SK-N-DZ (cell line): Measurements from ENCODE around the gene SH3RF3.

Experiments used
- DNase-seq: peaks from one replicate; pipeline ENCODE4 v3.0.0-alpha.2; 2015; ENCODE audit warnings: low spot score

Gene SH3RF3

DNA sequence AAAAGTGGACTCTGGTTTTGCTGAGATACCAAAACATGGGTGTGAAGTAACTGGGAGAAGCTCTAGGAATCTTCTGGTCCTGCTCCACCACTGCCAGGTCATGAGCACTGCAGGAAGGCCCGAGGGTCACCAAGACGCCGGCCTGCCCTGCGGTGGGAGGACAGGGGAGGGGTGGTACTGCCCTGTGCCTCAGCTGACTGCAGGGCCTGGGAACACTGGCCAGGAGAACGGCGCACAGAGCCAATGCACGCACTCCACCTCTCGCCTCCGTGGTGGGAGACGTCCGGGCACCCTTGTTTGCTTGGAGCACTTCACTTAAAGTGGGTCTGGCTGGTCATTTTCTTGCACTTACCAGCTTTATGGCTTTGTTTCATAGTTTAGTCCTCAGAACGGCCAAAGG is 153.4 kb downstream of the SH3RF3 start:
- no peak for DNase-seq

DNA sequence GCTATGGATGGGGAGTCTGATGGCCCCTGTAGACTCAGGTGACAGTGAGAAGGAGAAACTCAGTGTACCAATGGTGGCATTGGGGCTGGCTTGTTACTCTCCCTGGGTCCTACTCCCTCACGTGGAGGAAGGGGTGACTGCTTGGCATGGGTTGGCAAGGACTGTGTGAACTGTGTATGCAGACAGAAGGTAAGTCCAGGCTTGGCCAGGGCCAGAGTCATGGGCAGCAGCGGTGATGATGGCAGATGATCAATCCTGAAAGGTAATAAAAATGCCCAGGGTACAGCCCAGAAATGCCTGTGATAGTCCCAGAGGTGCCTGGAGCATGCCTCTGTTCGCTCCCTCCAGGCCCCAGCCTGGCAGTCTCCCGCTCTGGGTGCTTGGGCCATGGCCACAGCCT is 153.9 kb downstream of the SH3RF3 start:
- no peak for DNase-seq

GRCh38 chr2:109284826-109285225 is 155.8 kb downstream of the SH3RF3 start:
- no peak for DNase-seq

DNA sequence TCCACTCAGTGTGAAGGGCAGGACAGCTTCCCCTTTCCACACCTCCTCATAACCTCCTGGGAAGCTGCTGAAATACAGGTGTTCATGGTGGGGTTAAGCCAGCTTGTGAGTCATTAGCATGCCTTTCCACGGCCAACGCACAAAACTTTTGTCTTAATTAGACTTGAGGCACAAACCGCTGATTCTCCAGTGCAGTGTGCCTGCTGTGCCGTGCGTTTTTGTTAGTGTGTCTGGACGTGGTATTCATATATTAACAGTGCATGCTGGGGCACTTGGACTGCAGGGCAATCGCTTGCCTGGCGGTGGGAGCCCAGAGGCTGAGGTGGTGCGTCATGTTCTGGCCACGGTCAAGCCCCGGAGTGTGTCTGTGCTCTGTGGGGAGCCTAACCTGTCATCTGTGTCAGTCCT is 156.2 kb downstream of the SH3RF3 start:
- no peak for DNase-seq

DNA sequence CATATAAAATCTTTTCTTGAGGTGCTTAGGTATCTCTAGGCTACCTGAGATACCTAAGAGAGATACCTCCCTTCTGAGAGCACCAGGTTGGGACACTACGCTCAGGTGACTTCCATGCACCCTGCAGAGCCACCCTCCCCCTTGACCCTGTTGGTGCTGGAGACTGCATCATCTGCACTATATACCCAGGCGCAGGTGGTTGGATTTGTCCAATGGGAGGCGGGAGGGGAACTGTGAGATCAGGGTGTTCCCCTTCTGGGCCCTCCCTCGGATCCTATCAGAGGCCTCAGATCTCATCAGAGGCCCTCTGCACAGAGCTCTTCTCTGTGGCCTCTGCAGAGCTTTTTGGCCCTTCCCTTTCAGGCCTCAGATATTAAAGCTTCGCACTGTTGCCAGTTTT is 158.4 kb downstream of the SH3RF3 start:
- DNase-seq, result no peak

DNA sequence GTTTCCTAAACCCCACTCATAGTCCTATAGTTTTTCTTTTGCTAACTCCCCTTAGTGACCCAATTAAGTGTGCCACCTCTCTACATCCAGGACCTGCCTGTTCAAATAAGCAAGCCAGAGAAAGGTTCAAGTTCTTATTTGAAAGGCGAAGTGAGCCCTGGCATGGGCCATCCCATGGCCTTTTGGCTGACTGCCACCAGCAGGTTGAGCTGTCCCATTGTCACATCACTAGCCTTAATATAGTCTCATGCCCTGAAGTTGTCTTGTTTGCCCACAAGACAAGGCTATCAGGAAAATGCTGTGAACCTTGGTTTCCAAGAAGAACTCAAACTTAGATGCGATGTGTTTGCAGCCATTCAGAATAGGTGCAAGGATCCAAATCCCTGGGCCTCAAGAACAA is 158.8 kb downstream of the SH3RF3 start:
- DNase-seq, result no peak

DNA sequence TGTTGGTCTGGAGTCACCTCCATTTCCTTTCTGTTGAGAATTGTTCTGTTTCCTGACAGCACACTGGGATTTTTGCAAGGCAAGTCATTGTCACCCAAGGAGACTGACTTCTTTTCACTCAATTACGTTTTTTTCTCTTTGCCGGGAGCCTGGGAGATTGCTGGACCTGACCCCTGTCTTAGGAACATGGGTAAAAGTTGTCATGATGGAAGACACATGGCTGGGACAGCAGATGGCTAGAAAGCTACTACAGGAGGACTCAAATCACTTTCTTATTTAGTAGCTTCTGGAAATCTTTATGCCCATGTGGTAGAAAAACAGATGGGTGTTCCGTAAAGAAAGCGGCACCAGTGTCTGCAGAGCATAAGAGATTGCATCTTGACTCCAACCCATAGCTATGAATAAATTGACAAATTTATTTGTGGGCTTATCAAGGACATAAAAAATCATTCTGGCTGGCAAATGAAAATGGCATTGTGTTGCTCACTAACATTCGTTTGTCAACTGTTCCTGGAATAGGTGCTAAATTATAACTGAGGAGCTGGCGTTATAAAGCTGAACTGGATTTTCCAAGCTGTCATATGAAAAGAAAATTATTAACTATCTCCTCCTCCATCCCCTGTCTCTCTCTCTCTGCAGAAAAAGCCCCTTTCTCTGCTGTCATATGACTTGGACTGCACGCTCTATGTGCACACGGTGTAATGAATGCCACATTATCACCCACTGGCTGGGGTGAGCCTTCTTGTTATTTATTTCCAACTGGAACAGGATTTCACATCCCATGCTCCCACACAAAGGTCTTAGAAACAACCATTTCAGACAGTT is 159.8 kb downstream of the SH3RF3 start:
- no peak for DNase-seq

DNA sequence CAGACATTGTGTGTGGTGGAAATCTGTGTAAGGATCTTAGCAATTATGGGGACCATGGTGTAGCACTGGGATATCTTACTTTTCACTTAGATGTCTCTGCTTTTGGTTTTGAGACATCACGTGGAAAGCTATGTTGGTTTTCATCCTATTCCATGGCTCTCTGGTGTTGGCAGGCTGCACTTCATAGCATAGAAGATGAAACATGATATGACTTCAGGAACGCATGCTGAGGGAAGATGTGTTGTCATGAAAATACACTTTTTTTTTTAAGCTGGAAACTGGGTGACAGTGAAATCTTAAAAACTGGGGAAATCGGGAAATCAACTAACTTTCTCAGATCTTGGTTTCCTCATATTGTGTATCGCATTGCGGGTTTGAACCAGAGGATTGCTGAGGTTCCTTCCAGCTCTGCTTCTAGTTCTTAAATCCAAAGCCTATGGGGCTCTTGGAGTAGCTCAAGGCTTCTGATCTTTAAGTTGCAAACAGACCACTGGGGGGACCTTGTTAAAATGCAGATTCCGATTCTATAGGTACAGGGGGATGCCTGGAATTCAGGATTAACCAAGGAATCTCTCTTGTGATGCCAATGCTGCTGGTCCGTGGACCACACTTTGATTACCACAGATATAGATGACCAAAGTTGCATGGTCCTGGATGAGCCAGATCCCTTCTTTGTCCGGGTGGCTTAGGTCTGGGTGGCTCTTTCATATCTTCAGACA is 160.7 kb downstream of the SH3RF3 start:
- no peak for DNase-seq

DNA sequence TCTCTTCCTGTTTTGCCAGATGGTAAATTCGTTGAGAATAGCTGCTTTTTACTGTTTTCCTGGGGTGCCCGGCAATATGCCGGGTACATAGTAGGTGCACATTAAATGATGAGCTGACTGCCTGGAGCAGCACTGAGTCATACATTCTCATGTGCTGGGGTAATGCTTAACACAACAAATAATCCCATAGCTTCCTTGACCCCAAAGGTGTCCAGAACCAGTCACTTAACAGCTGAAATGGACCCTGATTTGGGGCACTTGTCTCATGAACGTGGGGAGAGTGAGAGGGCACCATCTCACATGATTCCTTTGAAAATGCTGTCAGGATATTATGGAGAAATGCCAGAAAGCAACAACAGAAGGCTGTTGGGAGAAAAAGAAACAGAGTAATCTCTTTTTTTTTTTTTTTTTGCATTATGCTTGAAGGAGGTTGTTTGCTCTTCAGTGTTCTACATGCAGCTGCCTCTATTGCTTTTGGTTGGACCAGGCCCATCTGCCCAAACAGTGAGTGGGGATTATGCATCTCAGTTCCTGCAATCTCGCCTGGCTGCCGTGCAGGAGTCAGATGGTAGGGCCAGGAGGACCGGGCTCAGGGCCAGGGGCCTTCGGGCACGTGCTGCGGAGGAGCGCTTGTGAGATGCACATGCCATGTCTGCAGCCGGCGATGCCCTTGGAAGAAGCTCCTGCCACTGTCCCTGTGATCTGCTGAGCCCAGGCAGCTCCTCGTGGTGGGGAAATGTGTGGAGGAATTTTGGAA is 162.1 kb downstream of the SH3RF3 start:
- DNase-seq, result no peak

GRCh38 chr2:109292386-109292785 is 163.4 kb downstream of the SH3RF3 start:
- no peak for DNase-seq

DNA sequence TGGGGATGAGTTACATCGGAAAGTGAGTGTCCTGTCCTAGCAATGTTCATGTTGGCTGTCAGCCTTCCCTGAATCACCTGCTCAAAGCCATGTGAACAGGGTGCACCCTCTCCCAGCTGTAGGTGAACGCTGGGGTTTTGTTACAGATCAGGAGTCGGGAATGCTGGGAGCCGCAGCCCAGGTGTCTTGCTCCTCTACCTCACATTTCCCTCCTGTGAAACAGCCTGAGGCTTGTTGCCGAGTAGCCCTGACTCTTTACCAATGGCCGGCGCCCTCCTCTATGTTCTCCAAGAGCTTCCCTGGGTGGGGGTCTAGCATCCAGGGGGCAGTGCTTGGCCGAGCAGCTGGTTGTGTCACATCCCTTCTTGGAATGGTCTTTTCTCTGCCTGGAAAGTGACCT is 164.7 kb downstream of the SH3RF3 start:
- DNase-seq, result no peak

- DNase-seq, result no peak
These were observed 165.5 kb downstream of the SH3RF3 start for GRCh38 chr2:109294523-109294922.

DNA sequence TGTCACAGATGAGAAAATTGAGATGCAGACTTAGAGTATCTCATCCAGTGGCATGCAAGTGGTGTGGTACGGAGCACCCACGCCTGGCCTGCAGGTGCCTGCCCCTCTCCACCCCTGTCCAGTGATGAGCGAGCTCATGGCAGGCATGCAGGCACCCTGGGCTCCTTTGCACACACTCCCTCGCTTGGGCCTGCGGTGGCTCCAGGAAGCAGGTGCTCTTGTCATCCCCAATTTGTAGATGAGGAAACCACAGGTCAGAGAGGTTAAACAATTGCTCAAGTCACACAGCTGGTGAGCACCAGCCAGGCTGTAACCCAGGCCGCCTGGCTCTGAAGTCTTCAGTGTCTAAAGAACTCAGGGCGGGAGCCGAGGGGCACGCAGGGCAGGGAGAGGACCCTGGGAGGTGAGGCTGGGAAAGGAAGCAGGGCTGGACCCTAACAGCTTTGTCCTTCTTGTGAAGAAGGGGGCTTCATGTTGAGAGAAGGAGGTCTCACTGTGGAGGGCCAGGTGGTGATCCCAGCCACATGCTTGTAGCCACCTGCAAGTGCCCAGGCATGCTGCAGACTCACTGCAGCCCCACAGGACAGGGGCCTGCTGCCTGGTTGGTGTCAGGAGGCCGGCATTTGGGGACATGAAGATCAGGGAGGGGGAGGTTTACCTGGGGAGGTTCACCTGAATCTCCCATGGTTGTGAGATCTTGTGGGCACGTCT is 166.2 kb downstream of the SH3RF3 start:
- no peak for DNase-seq

DNA sequence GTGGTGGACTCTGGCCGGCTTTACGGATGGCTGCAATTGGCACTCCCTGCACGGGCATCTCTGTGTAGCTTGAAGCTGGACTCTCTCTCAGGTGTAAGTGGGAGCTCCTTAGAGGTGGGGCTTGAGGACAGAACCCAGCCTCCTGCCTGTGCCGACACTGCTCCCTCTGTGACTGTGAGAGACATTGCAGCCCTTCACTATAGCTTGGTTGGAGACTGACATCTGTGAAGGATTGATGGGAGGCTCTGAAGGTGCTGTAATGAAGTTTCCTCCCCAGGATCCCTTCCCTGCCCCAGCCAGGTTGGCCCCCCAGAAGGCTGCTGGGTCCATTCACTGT is 166.7 kb downstream of the SH3RF3 start:
- no peak for DNase-seq

GRCh38 chr2:109297566-109298490 is 168.8 kb downstream of the SH3RF3 start:
- DNase-seq, result no peak

- no peak for DNase-seq
These were observed 169.8 kb downstream of the SH3RF3 start for GRCh38 chr2:109298851-109299250.

DNA sequence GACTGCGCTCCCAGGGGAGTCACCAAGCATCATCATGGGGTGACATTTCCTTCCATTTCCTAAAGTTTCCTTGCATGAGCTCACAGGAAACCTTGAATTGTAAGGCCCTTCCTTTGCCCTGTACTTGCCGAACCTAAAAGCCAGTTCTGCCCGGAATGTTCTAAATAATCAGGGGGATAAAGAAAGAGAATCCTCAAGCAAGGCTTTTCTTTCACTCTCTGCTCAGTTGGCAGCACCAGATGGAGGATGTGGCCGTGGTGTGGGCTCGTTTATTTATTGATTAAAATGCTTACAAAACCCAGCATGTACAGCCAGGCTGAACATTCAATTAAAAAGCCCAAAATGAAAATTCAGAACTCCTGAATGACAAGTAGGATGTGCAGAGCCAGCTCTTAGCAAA is 170.5 kb downstream of the SH3RF3 start:
- no peak for DNase-seq

GRCh38 chr2:109300582-109300981 is 171.6 kb downstream of the SH3RF3 start:
- no peak for DNase-seq

DNA sequence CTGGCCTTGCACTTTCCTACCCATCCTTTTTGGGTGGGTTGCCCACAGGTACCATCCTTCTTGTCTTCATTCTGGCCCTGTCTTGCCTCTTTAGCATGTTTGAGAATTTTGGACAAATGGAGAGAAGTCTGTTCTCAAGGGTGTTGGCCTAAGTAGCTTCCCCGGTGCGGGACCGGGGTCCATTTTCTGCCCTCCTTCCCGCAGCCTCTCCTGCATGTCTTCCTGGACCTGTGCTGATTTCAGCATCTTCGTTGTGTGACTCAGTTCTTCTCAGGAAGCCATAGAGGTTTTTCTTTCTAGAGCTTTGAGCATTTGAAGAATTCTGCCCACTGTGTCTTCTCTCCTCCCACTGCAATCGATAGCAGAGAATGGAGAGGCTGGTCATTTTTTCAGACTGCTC is 172.7 kb downstream of the SH3RF3 start:
- DNase-seq, result no peak

DNA sequence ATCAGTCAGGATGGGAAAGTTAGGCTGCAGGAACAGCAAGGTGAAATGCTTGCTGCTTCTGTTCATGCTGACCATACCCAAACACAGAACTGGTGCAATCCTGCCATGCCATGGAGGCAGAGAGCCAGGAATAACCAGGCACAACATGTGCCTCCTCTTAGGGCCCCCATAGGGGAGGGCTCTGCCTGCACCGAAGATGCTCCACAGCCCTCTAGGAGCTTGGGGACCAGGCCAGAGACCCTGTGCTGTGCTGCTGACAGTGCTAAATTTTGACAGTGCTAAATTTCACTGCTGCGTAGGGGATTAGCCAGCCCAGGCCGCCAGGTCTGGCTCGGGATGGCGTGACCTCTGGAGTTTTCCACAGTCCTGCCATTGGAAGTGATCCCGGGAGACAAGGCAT is 173.3 kb downstream of the SH3RF3 start:
- DNase-seq, result no peak

DNA sequence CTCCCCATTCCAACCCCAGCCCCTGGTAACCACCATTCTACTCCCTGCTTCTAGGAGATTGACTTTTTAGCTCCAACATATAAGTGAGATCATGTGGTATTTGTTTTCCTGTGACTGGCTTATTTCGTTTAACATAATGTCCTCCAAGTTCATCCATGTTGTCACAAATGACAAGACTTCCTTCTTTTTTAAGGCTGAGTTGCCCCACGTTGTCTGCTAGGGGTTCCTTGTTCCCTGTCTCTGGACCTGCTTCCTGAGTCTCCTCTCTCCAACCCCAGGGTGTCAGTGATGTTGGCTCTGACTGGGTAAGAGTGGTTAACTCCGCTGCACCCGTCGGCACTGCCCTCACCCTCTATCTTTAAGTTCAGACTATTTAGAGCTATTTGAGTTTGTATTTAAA is 175.2 kb downstream of the SH3RF3 start:
- no peak for DNase-seq
